D721Med (cell line): ENCODE data around the gene CREBZF.
A peak's percentile ranks its signal among the peaks of the same experiment; 100 is the strongest.

Source experiments
- DNase-seq: peaks from one replicate; pipeline ENCODE4 v3.0.0; 2011; ENCODE audit warnings: low spot score; ENCODE audit not compliant: insufficient read length
- FAIRE-seq: peaks from 2 replicates; lab custom pipeline; 2011; peaks lifted over from hg19 to GRCh38; lab: Jason Lieb, UNC
- CTCF ChIP-seq: IDR thresholded peaks from 2 replicates; pipeline ENCODE4 v1.5.1; 2012; ENCODE audit warnings: mild to moderate bottlenecking, control low read depth; ENCODE audit not compliant: insufficient read depth; ENCODE audit errors: missing control alignments

CREBZF gene

GRCh38 chr11:85668157-85668556 is 3.2 kb upstream of the CREBZF start:
- no peak for DNase-seq
- no peak for TF ChIP-seq CTCF
- no peak for FAIRE-seq

- no peak for TF ChIP-seq CTCF
- FAIRE-seq (no peak), DNase-seq (no peak)
Measured at GRCh38 chr11:85666687-85667086, 1.8 kb upstream of the CREBZF start.

DNA sequence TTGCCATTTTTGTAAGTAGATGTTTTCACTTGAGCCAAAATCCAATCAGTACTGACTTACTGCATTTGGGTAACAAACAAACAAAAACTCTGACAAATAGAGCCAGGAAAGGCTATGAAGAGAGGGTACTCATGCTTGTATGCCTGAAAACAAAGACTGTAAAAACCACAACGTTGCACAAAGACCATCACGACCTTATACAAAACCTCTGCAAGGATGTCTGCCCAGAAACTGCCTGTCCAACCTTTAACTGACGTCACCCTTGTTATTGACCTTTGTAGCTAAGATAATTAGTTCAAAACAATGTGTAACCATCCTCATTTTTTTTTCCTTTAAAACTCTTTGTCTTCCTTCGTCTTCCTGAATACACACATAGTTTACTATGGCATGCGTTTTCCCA is 804 bp upstream of the CREBZF start:
- FAIRE-seq (no peak), DNase-seq (no peak)
- no peak for TF ChIP-seq CTCF

- TF ChIP-seq CTCF, result peak; percentile 29
- FAIRE-seq, result no peak
Measured at GRCh38 chr11:85663753-85664614, 945 bp downstream of the CREBZF start.

DNA sequence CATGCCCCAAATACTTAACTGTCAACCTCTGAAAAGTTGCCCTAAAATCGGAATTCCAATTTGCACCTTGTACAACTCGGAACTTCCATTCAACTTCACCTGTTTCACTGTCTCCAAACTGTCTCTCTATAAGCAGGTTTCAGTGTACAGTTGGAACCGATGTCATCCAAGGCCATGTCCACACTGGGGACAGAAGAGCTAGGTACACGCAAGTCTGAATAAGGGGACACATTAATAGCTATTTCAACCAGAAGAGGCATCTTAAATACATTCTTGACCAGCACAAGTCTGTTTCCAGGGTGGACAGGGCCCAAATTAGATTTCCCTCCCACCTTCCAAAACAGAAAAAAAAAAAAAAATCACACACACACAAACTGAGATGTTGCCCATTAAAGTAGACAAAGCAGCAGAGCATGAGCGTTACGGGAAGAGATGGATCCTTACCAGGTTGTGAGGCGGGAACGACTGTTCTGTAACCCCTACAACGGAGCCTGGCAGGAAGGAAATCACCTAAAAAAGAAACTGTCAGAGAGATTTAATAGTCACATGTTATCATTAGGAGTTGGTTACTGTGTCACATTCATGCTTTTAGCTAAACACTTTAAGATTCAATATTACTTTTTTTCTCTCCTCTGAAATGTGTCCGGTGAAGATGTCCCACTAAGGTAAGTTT is 1.7 kb downstream of the CREBZF start:
- FAIRE-seq, result no peak
- TF ChIP-seq CTCF, result no peak

More at GRCh38 chr11:85663753-85664614, 945 bp downstream of the CREBZF start:
- DNase-seq, result no peak

DNA sequence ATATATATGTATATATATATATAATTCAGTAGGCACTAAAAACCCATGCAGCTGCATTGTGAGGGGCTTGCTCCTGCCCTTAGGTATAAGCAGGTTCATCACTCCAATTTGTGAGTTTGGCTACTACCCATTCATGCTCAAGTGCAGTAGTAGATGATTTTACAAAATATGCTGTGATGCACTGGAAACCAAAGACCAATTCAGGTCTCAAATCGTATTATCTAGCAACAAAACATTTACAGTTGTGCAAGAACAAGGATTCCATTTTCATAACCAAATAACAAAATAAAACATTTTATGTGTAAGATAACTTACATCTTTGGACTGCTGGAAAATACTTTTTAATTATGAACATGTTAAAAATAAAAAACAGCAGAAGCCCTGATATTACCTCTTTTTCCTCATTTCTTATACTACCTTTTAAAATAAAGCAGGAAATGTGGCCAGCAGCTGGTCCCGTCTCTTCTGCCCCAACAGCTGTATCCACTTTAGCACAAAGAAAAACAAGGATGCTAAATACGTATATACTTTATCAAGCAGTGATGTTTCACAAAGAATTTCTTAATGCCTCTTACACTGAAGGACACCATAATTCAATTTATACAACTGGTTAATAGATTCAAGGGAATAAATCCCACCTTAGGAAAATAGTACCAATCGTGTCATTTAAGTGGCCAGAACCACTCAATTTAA is 2.8 kb downstream of the CREBZF start:
- no peak for FAIRE-seq
- no peak for DNase-seq
- TF ChIP-seq CTCF, result no peak

More for the DNA sequence above, 1.7 kb downstream of the CREBZF start:
- DNase-seq, result no peak
